IPS DF 6.9 (cell line): ENCODE data around the gene AP3B1.
"Not testable (repeated sequence)": the region's sequence is repeated elsewhere in the genome, so short reads cannot be mapped to it uniquely, and the experiment has no call there.

Experiments used
- DNase-seq: peaks from one replicate; pipeline ENCODE4 v3.0.0-alpha.2; 2013; ENCODE audit warnings: low read depth, low spot score
- H3K27ac ChIP-seq: one replicate; pipeline ENCODE4 v1.5.1; 2013; ENCODE audit warnings: low read length, control low read depth
- H3K27me3 ChIP-seq: 2 replicates; pipeline ENCODE4 v1.6.1; 2013; ENCODE audit warnings: mild to moderate bottlenecking, low read length; ENCODE audit not compliant: control insufficient read depth, insufficient read depth
- H3K36me3 ChIP-seq: 2 replicates; pipeline ENCODE4 v1.6.1; 2013; ENCODE audit warnings: low read length; ENCODE audit not compliant: control insufficient read depth, insufficient read depth
- H3K4me1 ChIP-seq: 2 replicates; pipeline ENCODE4 v1.6.1; 2013; ENCODE audit warnings: low read length; ENCODE audit not compliant: control insufficient read depth, insufficient read depth
- H3K4me3 ChIP-seq: 2 replicates; pipeline ENCODE4 v1.5.1; 2013; ENCODE audit warnings: mild to moderate bottlenecking, low read length
- H3K9me3 ChIP-seq: 2 replicates; pipeline ENCODE4 v1.6.1; 2013; ENCODE audit warnings: low read length, inconsistent platforms; ENCODE audit not compliant: control insufficient read depth, insufficient read depth
- WGBS: extraction: QIAGEN DNeasy Blood & Tissue Kit; methylation state at CpG from one replicate; pipeline ENCODE4 v1.1.7; 2013; ENCODE audit warnings: mixed read lengths, missing lambda C conversion rate; ENCODE audit not compliant: insufficient read length, insufficient coverage; 5-methylcytosine and 5-hydroxymethylcytosine counted together

The AP3B1 gene

DNA sequence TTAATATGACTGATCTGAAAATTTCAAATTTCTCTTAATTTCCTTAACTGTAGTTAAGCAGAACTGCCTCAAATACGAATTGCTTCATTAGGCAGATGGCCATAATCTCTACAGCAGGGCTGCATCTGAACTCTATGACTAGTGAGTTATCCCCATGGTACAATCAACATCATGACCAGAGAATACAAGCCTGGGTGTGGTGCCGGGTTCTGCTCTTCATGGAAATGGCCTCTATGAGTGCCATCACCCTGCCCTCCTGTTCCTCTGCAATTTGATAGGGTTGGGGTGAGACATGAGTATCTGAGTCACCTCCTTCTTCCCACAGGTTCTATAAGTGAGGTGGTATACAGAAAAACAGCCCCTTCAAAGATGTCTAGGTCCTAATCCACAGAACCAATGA lies 235.9 kb downstream of the AP3B1 start:
- DNase-seq, result no peak
- WGBS, result no CpG with 5 or more reads among the region's 2 CpGs

GRCh38 chr5:78056901-78057514 lies 237.5 kb downstream of the AP3B1 start:
- Histone ChIP-seq H3K27ac (no peak overlapping the region), H3K36me3 (no peaks in the 10 kb centered on the region), H3K4me3 (no peak overlapping the region), H3K9me3 (no peaks in the 10 kb centered on the region), H3K4me1 (no peaks in the 10 kb centered on the region), H3K27me3 (no peaks in the 10 kb centered on the region)
- no CpG with 5 or more reads among the region's 9 CpGs for WGBS
- no peak for DNase-seq

More for the DNA sequence above, 235.9 kb downstream of the AP3B1 start:
- Histone ChIP-seq H3K36me3 (no peaks in the 10 kb centered on the region), H3K4me1 (no peaks in the 10 kb centered on the region), H3K27ac (no peak overlapping the region), H3K27me3 (no peaks in the 10 kb centered on the region), H3K9me3 (no peaks in the 10 kb centered on the region), H3K4me3 (no peak overlapping the region)

DNA sequence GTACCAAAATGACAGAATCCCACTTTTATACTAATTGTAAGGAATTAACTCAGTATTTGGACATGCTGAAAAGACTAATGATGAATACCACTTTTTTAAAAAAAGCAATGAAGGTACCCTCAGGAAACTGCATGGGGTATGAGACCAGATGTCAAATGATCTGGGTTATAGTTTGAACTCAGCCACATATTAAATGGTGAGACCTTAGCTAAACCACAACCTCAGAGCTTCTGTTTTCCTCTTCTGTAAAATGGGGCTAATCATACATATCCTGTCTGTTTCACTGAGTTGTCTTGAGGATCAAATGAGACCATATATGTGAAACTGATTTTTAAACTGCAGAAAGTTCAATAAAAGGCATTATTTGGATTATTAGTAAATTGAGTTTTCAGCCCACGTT lies 238.4 kb downstream of the AP3B1 start:
- H3K9me3 ChIP-seq, result no peaks in the 10 kb centered on the region
- no peaks in the 10 kb centered on the region for H3K4me1 ChIP-seq
- no peak for DNase-seq
- WGBS, result no CpG with 5 or more reads among the region's 1 CpG
- no peak overlapping the region for H3K27ac ChIP-seq
- H3K36me3 ChIP-seq, result no peaks in the 10 kb centered on the region
- no peaks in the 10 kb centered on the region for H3K27me3 ChIP-seq
- H3K4me3 ChIP-seq, result no peak overlapping the region

GRCh38 chr5:78050888-78051287 lies 243.6 kb downstream of the AP3B1 start:
- Histone ChIP-seq H3K4me1 (no peaks in the 10 kb centered on the region), H3K36me3 (no peaks in the 10 kb centered on the region), H3K27me3 (no peaks in the 10 kb centered on the region), H3K4me3 (no peak overlapping the region), H3K9me3 (no peaks in the 10 kb centered on the region), H3K27ac (no peak overlapping the region)
- no peak for DNase-seq
- no CpG with 5 or more reads among the region's 4 CpGs for WGBS

GRCh38 chr5:78046823-78047222 lies 247.7 kb downstream of the AP3B1 start:
- not testable (repeated sequence) for H3K4me3 ChIP-seq, H3K9me3 ChIP-seq, H3K27ac ChIP-seq, H3K27me3 ChIP-seq, H3K36me3 ChIP-seq, H3K4me1 ChIP-seq, DNase-seq
- no CpG with 5 or more reads among the region's 2 CpGs for WGBS

- DNase-seq, result peak; percentile 16
- WGBS, result no CpG with 5 or more reads among the region's 9 CpGs
- Histone ChIP-seq H3K27ac (no peak overlapping the region), H3K4me3 (no peak overlapping the region), H3K9me3 (no peaks in the 10 kb centered on the region), H3K36me3 (no peaks in the 10 kb centered on the region), H3K27me3 (no peaks in the 10 kb centered on the region), H3K4me1 (no peaks in the 10 kb centered on the region)
These were observed 248.5 kb downstream of the AP3B1 start for GRCh38 chr5:78046006-78046405.

DNA sequence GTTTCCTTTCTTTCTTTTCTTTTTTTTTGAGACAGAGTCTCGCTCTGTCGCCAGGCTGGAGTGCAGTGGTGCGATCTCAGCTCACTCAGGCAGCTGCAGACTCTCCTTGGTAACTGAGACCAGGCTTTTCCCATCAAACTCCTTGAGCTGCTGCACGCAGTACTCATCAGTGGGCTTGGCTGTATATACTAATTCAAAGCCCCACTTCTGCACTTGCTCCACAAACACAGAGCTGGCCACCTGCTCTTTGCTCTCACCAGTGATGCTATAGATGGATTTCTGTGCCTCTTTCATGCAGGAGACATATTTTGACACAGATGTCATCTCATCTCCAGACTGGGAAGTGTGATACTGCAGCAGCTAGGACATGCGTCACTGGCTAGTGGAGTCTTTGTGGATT lies 252.7 kb downstream of the AP3B1 start:
- no peaks in the 10 kb centered on the region for H3K27me3 ChIP-seq
- DNase-seq, result no peak
- H3K9me3 ChIP-seq, result no peaks in the 10 kb centered on the region
- no peak overlapping the region for H3K4me3 ChIP-seq
- WGBS, result no CpG with 5 or more reads among the region's 5 CpGs
- no peaks in the 10 kb centered on the region for H3K36me3 ChIP-seq
- no peak overlapping the region for H3K27ac ChIP-seq
- no peaks in the 10 kb centered on the region for H3K4me1 ChIP-seq

GRCh38 chr5:78025540-78025939 lies 269.0 kb downstream of the AP3B1 start:
- H3K9me3 ChIP-seq, result no peaks in the 10 kb centered on the region
- peaks cover 2% of the 10 kb centered on the region; the same call in 1 of the 2 replicates for H3K27me3 ChIP-seq
- no peak overlapping the region for H3K4me3 ChIP-seq
- H3K36me3 ChIP-seq, result no peaks in the 10 kb centered on the region
- no CpG with 5 or more reads among the region's 2 CpGs for WGBS
- H3K4me1 ChIP-seq, result no peaks in the 10 kb centered on the region
- H3K27ac ChIP-seq, result no peak overlapping the region
- DNase-seq, result peak; percentile 11

DNA sequence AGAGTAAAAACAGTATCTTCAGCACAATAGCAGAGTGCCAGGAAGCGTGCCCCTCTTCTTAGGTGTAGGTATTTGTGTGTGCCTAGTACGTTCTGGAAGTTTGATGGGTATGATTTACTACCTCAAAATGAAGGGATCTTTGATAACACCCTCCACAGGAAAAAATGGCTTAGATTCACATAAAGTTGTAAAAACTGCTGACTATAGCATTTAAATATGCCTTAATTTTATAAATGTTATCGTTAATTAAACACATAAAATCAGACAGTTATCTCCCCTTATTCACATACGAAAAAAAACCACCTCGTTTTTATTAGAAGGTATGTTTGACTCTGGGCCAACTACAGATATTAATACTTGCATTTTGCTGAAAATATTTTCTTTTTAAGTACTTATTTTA lies 274.8 kb downstream of the AP3B1 start:
- WGBS, result 100% methylated on average over 3 of the region's 5 CpGs
- H3K27me3 ChIP-seq, result peaks cover 19% of the 10 kb centered on the region

DNA sequence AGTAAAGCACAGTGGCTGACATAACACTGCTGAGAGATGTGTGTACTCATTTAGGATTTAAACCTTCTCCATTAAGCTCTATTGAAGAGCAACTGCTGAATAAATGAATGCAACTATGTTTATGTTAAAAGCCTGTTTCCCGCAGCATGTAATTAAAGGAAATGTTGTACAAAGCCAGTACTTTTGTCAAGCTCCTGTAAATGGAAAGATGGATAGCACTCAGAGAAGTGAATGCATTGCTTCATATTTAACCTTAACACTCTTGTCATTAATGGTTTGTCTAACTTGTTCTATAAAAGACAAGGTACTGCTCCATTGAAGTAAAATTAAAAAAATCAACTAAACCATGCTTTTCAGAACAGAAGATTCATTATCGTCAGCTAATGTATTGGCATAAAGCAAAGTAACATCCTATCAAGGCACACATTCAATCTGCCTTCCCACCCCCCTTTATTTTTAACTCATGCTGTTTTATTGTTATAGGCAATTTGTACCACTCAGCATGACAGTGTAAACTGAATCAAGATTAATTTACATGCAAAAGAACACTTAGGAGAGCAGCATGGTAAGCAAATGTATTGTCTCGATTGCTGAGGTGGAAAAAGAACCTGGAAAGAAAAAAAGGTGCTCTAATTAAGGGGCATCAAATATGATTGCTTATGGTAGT lies 277.5 kb downstream of the AP3B1 start:
- Histone ChIP-seq H3K27ac (no peak overlapping the region), H3K27me3 (peaks cover 19% of the 10 kb centered on the region), H3K4me3 (no peak overlapping the region), H3K36me3 (no peaks in the 10 kb centered on the region), H3K9me3 (no peaks in the 10 kb centered on the region), H3K4me1 (no peaks in the 10 kb centered on the region)
- DNase-seq, result peak; percentile 25
- WGBS, result no CpG with 5 or more reads among the region's 3 CpGs

More for the DNA sequence above, 274.8 kb downstream of the AP3B1 start:
- Histone ChIP-seq H3K27ac (no peak overlapping the region), H3K4me3 (no peak overlapping the region), H3K4me1 (no peaks in the 10 kb centered on the region), H3K36me3 (no peaks in the 10 kb centered on the region), H3K9me3 (no peaks in the 10 kb centered on the region)
- no peak for DNase-seq
